ENCODE measurements around the gene RUNX1. TPM values are rescaled to one million over a fixed set of nuclear protein-coding genes. Genes with fewer than 3 reads are reported as not detected.

The RUNX1 gene
- total RNA-seq, 4 donors from 2014 or later = 2.9 to 18.7 (median 7.7) TPM

DNA sequence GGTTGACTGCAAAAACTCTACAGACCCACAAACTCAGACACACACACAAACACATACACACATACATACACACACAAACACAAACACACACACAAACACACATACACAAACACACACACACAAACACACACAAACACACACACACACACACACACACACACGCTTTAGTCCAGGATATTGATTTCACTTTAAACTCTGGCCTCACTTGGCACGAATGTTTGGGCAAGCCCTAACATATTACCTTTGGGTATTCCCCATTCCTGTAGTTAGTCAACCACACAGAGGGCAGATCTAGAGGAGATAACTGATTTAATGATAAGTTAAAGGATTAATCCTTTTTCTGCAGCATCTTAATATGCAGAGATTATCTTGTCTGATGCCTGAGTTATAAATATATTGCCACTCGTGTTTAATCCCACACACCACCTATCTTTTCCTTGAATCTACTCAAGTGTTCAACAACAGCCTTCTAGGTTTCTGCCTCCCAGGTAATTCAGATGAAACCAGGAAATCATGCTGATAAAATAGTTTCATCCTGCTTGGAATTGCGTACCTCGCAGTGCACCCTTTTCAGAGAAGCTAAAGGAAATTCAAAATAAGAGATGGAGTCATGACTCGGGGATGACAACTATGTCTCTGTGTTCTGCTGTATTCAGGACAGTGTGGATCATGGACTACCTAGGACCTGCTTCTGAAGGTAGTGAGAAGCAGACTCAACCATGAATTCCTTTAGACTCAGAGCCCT, 14.5 kb upstream of the RUNX1 start:
- Histone ChIP-seq H3K27ac (no peak overlapping the region), H3K27me3 (no peaks in the 10 kb centered on the region), H3K9me3 (no peaks in the 10 kb centered on the region), H3K36me3 (no peaks in the 10 kb centered on the region), H3K4me3 (replicated peaks in 1 of 3) (no peak overlapping the region), H3K4me1 (no peaks in the 10 kb centered on the region)
- TF ChIP-seq POLR2A (IDR thresholded peaks at IDR 0.05) = no peak
- TF ChIP-seq, protein P1, sequence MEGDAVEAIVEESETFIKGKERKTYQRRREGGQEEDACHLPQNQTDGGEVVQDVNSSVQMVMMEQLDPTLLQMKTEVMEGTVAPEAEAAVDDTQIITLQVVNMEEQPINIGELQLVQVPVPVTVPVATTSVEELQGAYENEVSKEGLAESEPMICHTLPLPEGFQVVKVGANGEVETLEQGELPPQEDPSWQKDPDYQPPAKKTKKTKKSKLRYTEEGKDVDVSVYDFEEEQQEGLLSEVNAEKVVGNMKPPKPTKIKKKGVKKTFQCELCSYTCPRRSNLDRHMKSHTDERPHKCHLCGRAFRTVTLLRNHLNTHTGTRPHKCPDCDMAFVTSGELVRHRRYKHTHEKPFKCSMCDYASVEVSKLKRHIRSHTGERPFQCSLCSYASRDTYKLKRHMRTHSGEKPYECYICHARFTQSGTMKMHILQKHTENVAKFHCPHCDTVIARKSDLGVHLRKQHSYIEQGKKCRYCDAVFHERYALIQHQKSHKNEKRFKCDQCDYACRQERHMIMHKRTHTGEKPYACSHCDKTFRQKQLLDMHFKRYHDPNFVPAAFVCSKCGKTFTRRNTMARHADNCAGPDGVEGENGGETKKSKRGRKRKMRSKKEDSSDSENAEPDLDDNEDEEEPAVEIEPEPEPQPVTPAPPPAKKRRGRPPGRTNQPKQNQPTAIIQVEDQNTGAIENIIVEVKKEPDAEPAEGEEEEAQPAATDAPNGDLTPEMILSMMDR (IDR thresholded peaks at IDR 0.05) = no peak
- intact Hi-C loops (cut with DNase I) = no loop called here
- 81 to 89% methylated on average over 6 of the region's 6 CpGs for WGBS, 2 donors
- no peak for DNase-seq

DNA sequence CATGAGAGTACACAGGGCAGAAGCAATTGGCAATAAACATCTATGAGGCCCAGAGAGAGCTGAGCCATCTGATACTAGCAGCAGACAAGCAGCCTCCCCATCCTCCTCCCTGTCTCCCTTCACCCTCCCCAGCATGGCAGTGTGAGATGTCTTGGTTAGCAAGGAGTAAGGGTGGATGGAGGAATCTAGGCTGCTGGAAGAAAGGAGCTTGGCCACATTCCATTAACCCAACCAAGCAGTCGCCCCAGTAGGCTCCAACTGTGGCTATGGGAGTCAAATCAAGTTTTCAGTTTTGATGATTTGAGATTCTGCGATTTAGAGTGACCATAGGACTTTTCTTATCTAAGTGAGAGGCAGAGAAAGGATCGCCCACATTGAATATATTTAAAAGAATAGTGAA, 12.9 kb upstream of the RUNX1 start:
- Histone ChIP-seq H3K36me3 (no peaks in the 10 kb centered on the region), H3K27ac (no peak overlapping the region), H3K27me3 (no peaks in the 10 kb centered on the region), H3K4me1 (no peaks in the 10 kb centered on the region), H3K4me3 (replicated peaks in 1 of 3) (no peak overlapping the region), H3K9me3 (no peaks in the 10 kb centered on the region)
- intact Hi-C loops (cut with DNase I) = no loop called here
- no peak for DNase-seq
- TF ChIP-seq, protein P1 (IDR thresholded peaks at IDR 0.05) = no peak
- TF ChIP-seq POLR2A (IDR thresholded peaks at IDR 0.05) = no peak
- 88 to 95% methylated on average over 3 of the region's 3 CpGs for WGBS, 2 donors

DNA sequence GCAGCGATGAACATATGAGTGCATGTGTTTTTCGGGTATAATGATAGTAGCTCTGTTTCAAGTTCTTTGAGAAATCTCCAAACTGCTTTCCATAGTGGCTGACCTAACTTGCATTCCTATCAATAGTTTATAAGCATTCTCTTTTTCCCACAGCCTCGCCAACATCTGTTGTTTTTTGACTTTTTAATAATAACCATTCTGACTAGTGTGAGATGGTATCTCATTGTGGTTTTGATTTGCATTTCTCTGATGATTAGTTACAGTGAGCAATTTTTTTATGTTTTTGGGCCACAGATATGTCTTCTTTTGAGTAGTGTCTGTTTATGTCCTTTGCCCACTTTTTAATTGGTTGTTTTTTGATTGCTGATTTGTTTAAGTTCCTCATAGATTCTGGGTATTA, 10.6 kb upstream of the RUNX1 start:
- intact Hi-C loops (cut with DNase I) = no loop called here
- no peak for DNase-seq
- Histone ChIP-seq H3K9me3 (no peaks in the 10 kb centered on the region), H3K27ac (no peak overlapping the region), H3K36me3 (no peaks in the 10 kb centered on the region), H3K27me3 (no peaks in the 10 kb centered on the region), H3K4me3 (replicated peaks in 1 of 3) (no peak overlapping the region), H3K4me1 (no peaks in the 10 kb centered on the region)
- WGBS, 2 donors = 93 to 95% methylated on average over 3 of the region's 3 CpGs
- TF ChIP-seq, protein P1 (IDR thresholded peaks at IDR 0.05) = no peak
- no peak for TF ChIP-seq POLR2A (IDR thresholded peaks at IDR 0.05)

DNA sequence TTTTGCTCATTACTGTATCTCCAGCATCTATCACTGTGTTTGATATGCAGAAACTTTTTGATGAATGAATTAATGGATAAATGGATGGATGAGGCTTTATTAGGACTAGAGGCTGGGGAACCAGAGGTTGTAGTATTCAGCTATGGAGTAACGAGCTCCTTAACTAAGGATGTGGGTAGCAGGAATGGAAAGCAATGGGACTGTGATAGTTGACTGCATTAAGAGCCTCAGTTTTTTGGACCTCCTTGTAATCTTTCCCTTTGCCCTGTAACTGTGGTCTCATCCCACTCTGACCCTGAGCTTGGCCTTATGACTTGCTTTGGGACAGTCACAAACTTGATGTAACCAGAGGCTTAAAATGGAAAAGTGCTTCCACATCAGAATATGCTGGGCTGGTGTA, 9.0 kb upstream of the RUNX1 start:
- Histone ChIP-seq H3K27ac (no peak overlapping the region), H3K9me3 (no peaks in the 10 kb centered on the region), H3K4me3 (replicated peaks in 1 of 3) (no peak overlapping the region), H3K4me1 (no peaks in the 10 kb centered on the region), H3K36me3 (no peaks in the 10 kb centered on the region), H3K27me3 (no peaks in the 10 kb centered on the region)
- WGBS, 2 donors = 87 to 100% methylated on average over 1 of the region's 1 CpG
- no peak for TF ChIP-seq POLR2A (IDR thresholded peaks at IDR 0.05)
- TF ChIP-seq, protein P1 (IDR thresholded peaks at IDR 0.05) = no peak
- no peak for DNase-seq
- intact Hi-C loops (cut with DNase I) = no loop called here

DNA sequence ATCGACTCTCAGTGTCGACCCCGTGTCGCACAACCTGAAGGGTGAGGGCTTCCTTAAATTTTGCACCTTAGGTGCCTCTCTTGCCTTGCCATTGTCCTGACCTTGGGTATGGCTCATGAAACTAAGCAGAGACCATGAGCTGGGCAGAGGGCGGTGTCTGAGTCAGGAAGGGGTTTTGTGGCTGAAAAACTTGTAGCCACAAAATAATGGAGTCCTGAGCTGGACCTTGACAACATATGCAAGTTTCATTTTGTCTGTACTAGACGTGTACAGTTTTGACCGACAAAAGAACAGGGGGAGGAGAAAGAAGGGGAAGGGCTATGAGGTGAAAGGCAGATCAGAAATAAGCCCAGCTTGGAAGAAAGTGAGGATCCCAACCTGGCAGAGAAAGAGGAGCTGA, 8.3 kb upstream of the RUNX1 start:
- Histone ChIP-seq H3K27me3 (no peaks in the 10 kb centered on the region), H3K9me3 (no peaks in the 10 kb centered on the region), H3K4me1 (no peaks in the 10 kb centered on the region), H3K36me3 (no peaks in the 10 kb centered on the region), H3K27ac (no peak overlapping the region), H3K4me3 (replicated peaks in 1 of 3) (no peak overlapping the region)
- DNase-seq = no peak
- no peak for TF ChIP-seq POLR2A (IDR thresholded peaks at IDR 0.05)
- TF ChIP-seq, protein P1 (IDR thresholded peaks at IDR 0.05) = no peak
- intact Hi-C loops (cut with DNase I) = no loop called here
- 89 to 91% methylated on average over 7 of the region's 7 CpGs for WGBS, 2 donors
